SK-N-SH (cell line): ENCODE data around the gene GLOD4. TPM values are rescaled to one million over a fixed set of nuclear protein-coding genes. Genes with fewer than 3 reads are reported as not detected.

ENCODE experiments used
- CTCF ChIA-PET: fragments of 300-600, 350-600 bp; formaldehyde crosslinking; extraction: SDS; loops from one replicate; lab custom pipeline; 2021; lab: Yijun Ruan, JAX
- POLR2A ChIA-PET: fragments of 350-600 bp; sonication (Branson Sonifier 250); formaldehyde crosslinking; extraction: SDS; loops from one replicate; lab custom pipeline; 2020; ENCODE audit warnings: antibody characterized with exemption, inconsistent platforms; lab: Yijun Ruan, JAX
- DNase-seq: peaks from one replicate; pipeline ENCODE4 v3.0.0; 2012
- H2AFZ ChIP-seq: fragments of 200-600 bp; sonication (generic); 2 replicates; pipeline ENCODE4 v1.8.1; 2016; ENCODE audit warnings: antibody characterized with exemption, mild to moderate bottlenecking, low read depth
- H3F3A ChIP-seq: fragments of 200-600 bp; sonication (generic); replicated peaks from 2 replicates; pipeline ENCODE3; 2016; ENCODE audit warnings: antibody characterized with exemption, mild to moderate bottlenecking; ENCODE audit not compliant: insufficient read depth
- H3K27ac ChIP-seq, 2 experiments: fragments of 200-500 bp in 1 of 2; fragments of 200-600 bp in 1 of 2; sonication (Bioruptor generic) in 1 of 2; sonication (generic), shearing (Covaris generic) in 1 of 2; 2 replicates each; pipeline versions ENCODE4 v1.5.1 to v1.6.1; 2014 to 2016; ENCODE audit warnings: low read depth in 2 of 2, inconsistent platforms in 1 of 2, low read length in 1 of 2, mild to moderate bottlenecking in 1 of 2, mixed read lengths in 1 of 2
- H3K27me3 ChIP-seq: fragments of 200-600 bp; sonication (generic), shearing (Covaris generic); 2 replicates; pipeline ENCODE4 v1.6.1; 2016; ENCODE audit warnings: mixed run types; ENCODE audit not compliant: insufficient read depth
- H3K36me3 ChIP-seq, 2 experiments: fragments of 200-500 bp in 1 of 2; fragments of 200-600 bp in 1 of 2; sonication (Bioruptor generic) in 1 of 2; sonication (generic) in 1 of 2; replicated peaks in 1 of 2; 2 replicates each; pipeline versions ENCODE3 to v1.5.1; 2014 to 2016; ENCODE audit warnings: low read length in 1 of 2, mild to moderate bottlenecking in 1 of 2; ENCODE audit not compliant: insufficient read depth in 2 of 2, control insufficient read depth in 1 of 2
- H3K4me1 ChIP-seq, 2 experiments: fragments of 200-500 bp in 1 of 2; fragments of 200-600 bp in 1 of 2; sonication (Bioruptor generic) in 1 of 2; sonication (generic), shearing (Covaris generic) in 1 of 2; 2 replicates each; pipeline versions ENCODE4 v1.5.1 to v1.6.1; 2014 to 2016; ENCODE audit warnings: low read depth in 1 of 2, low read length in 1 of 2, mixed run types in 1 of 2; ENCODE audit not compliant: insufficient read depth in 2 of 2, control insufficient read depth in 1 of 2
- H3K4me2 ChIP-seq: fragments of 200-600 bp; sonication (generic), shearing (Covaris generic); 2 replicates; pipeline ENCODE4 v1.6.1; 2017; ENCODE audit warnings: mixed run types
- H3K4me3 ChIP-seq, 2 experiments: fragments of 200-500 bp in 1 of 2; fragments of 200-600 bp in 1 of 2; sonication (Bioruptor generic) in 1 of 2; sonication (generic), shearing (Covaris generic) in 1 of 2; 2 replicates each; pipeline versions ENCODE4 v1.5.1 to v1.8.1; 2014 to 2016; ENCODE audit warnings: low read depth in 2 of 2, inconsistent platforms in 1 of 2, low read length in 1 of 2, mild to moderate bottlenecking in 1 of 2, mixed read lengths in 1 of 2, moderate library complexity in 1 of 2
- H3K79me2 ChIP-seq: fragments of 200-600 bp; sonication (generic); 2 replicates; pipeline ENCODE4 v1.8.1; 2017; ENCODE audit warnings: mild to moderate bottlenecking; ENCODE audit not compliant: insufficient read depth
- H3K9ac ChIP-seq: fragments of 200-600 bp; sonication (generic); 2 replicates; pipeline ENCODE4 v1.6.1; 2017; ENCODE audit warnings: mixed run types
- H3K9me2 ChIP-seq: fragments of 200-600 bp; sonication (generic); 2 replicates; pipeline ENCODE4 v1.6.1; 2017; ENCODE audit warnings: mixed run types
- H3K9me3 ChIP-seq: fragments of 200-600 bp; sonication (generic); 2 replicates; pipeline ENCODE4 v1.6.1; 2017; ENCODE audit warnings: mixed run types, mild to moderate bottlenecking, moderate library complexity
- H4K20me1 ChIP-seq: fragments of 200-600 bp; sonication (generic); 2 replicates; pipeline ENCODE4 v1.6.1; 2017; ENCODE audit warnings: mild to moderate bottlenecking, mixed run types; ENCODE audit not compliant: insufficient read depth
- CHD2 ChIP-seq: fragments of 150-350 bp; IDR thresholded peaks from 2 replicates; pipeline ENCODE4 v1.6.1; 2018; ENCODE audit warnings: low read length; ENCODE audit not compliant: partially characterized antibody
- FOSL2 ChIP-seq: IDR thresholded peaks from 2 replicates; pipeline ENCODE4 v1.4.0; 2012; ENCODE audit warnings: low read depth, mild to moderate bottlenecking, moderate library complexity, borderline replicate concordance
- FOXJ3 ChIP-seq: sonication (generic); formaldehyde crosslinking; IDR thresholded peaks from 2 replicates; pipeline ENCODE4 v1.5.1; 2020; ENCODE audit warnings: mild to moderate bottlenecking, missing genetic modification reagents
- GATA2 ChIP-seq: sonication (generic); formaldehyde crosslinking; IDR thresholded peaks from 2 replicates; pipeline ENCODE4 v1.5.0; 2020; ENCODE audit warnings: mild to moderate bottlenecking, missing genetic modification reagents
- IRF3 ChIP-seq: fragments of 150-350 bp; IDR thresholded peaks from 2 replicates; pipeline ENCODE4 v1.6.1; 2016; ENCODE audit warnings: mild to moderate bottlenecking, low read depth, low read length
- JUND ChIP-seq: IDR thresholded peaks from 2 replicates; pipeline ENCODE4 v1.4.0; 2012
- POLR2AphosphoS5 ChIP-seq: IDR thresholded peaks from 2 replicates; pipeline ENCODE4 v1.6.1; 2012; ENCODE audit warnings: low read depth, low read length
- REST ChIP-seq: IDR thresholded peaks from 2 replicates; pipeline ENCODE4 v1.6.1; 2012; ENCODE audit warnings: mild to moderate bottlenecking, low read depth, low read length, moderate library complexity
- SMC3 ChIP-seq: IDR thresholded peaks from 2 replicates; pipeline ENCODE4 v1.6.1; 2012; ENCODE audit warnings: low read depth, low read length, improper control_type of control experiment
- TCF12 ChIP-seq: IDR thresholded peaks from 2 replicates; pipeline ENCODE4 v1.4.0; 2012
- TEAD4 ChIP-seq: IDR thresholded peaks from 2 replicates; pipeline ENCODE4 v1.4.0; 2012; ENCODE audit warnings: mild to moderate bottlenecking, borderline replicate concordance; ENCODE audit not compliant: insufficient read depth
- USF2 ChIP-seq: fragments of 150-350 bp; IDR thresholded peaks from 2 replicates; pipeline ENCODE4 v1.6.1; 2017; ENCODE audit warnings: antibody characterized with exemption, low read length, low read depth, borderline replicate concordance
- WGBS: methylation state at CpG from one replicate; pipeline ENCODE4 v1.1.6; 2017; ENCODE audit warnings: low lambda C conversion rate; 5-methylcytosine and 5-hydroxymethylcytosine counted together
- polyA plus RNA-seq, 3 experiments: library from polyadenylated mRNA; depleted of rRNA; stranded (reverse); fragments of >200 nt; gene quantifications; 2 replicates each; pipeline ENCODE4 v1.2.3, GENCODE V29; 2012
- TF ChIP-seq, protein P1 (sequence below): fragments of 200-600 bp; sonication (generic); IDR thresholded peaks from 2 replicates; pipeline ENCODE4 v1.6.1; 2017; ENCODE audit warnings: antibody characterized with exemption, mild to moderate bottlenecking, moderate library complexity

The GLOD4 gene
- polyA plus RNA-seq, 1 of the 3 experiments (the other 2 are of a cell fraction): 34.3 TPM

DNA sequence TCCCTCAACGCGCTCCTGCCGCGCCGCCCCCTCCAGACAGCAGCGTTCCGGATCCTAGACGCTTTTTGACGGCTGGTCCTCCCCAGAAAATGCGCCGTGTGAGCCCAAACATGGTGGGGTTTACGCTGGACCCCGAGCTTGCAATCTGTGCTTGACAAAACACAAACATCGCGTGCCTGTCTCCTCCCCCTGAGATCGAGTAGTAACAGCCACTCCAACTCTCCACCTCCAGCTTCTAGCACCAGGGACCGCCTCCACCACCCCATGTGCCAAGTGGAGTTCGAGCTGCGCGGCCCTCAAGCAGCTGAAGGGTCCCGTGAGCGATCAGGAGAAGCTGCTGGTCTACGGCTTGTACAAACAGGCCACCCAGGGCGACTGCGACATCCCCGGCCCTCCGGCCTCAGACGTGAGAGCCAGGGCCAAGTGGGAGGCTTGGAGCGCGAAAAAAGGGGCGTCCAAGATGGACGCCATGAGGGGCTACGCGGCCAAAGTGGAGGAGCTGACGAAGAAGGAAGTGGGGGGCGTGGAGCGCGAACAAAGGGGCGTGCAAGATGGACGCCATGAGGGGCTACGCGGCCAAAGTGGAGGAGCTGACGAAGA is 29.4 kb downstream of the GLOD4 start:
- Histone ChIP-seq H3K9me2 (no peaks in the 10 kb centered on the region), H3K4me3 (peak overlapping the region; percentile 77 to 84)
- TF ChIP-seq FOSL2 (no peak), IRF3 (no peak), CHD2 (no peak), USF2 (no peak), JUND (no peak), POLR2AphosphoS5 (no peak), TEAD4 (no peak), GATA2 (CRISPR knock-in tag) (no peak), FOXJ3 (CRISPR knock-in tag) (no peak), REST (no peak), TCF12 (no peak), SMC3 (no peak)
- TF ChIP-seq, protein P1, sequence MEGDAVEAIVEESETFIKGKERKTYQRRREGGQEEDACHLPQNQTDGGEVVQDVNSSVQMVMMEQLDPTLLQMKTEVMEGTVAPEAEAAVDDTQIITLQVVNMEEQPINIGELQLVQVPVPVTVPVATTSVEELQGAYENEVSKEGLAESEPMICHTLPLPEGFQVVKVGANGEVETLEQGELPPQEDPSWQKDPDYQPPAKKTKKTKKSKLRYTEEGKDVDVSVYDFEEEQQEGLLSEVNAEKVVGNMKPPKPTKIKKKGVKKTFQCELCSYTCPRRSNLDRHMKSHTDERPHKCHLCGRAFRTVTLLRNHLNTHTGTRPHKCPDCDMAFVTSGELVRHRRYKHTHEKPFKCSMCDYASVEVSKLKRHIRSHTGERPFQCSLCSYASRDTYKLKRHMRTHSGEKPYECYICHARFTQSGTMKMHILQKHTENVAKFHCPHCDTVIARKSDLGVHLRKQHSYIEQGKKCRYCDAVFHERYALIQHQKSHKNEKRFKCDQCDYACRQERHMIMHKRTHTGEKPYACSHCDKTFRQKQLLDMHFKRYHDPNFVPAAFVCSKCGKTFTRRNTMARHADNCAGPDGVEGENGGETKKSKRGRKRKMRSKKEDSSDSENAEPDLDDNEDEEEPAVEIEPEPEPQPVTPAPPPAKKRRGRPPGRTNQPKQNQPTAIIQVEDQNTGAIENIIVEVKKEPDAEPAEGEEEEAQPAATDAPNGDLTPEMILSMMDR: no peak
- TF ChIP-seq, all 33 proteins: peak for 0
- Histone ChIP-seq H3K4me2 (peak overlapping the region; percentile 95), H2AFZ (peak overlapping the region; percentile 95; the same call in 1 of the 2 replicates), H3F3A (peaks cover 25% of the 10 kb centered on the region), H3K9ac (peak overlapping the region; percentile 87), H3K79me2 (peaks cover 31% of the 10 kb centered on the region), H3K9me3 (no peaks in the 10 kb centered on the region), H3K4me1 (peaks cover 5 to 18% of the 10 kb centered on the region in 2 experiments; a peak in 2 of 4 replicates), H3K27ac (peak overlapping the region in 1 of 2 experiments; percentile 60; a peak in 1 of 4 replicates), H3K36me3 (peaks cover 12% of the 10 kb centered on the region in 2 experiments), H4K20me1 (no peaks in the 10 kb centered on the region), H3K27me3 (no peaks in the 10 kb centered on the region)
- peak; percentile 68 for DNase-seq
- 85% methylated on average over 31 of the region's 43 CpGs for WGBS
- CTCF ChIA-PET: interaction anchor here (0.7 to 2.5 kb wide), 14 partner anchors 9 to 341 kb away, joined by 3 to 13 read pairs (median 4); partner anchors contain the start of genes GLOD4, MRM3, TIMM22 and VPS53
- POLR2A ChIA-PET: interaction anchor here (0.6 to 0.8 kb wide), 2 partner anchors 29 kb away, joined by 3 to 4 read pairs; partner anchors contain the start of genes GLOD4 and MRM3
